H1 (cell line): ENCODE data around the gene CKLF. TPM values are rescaled to one million over a fixed set of nuclear protein-coding genes. Genes with fewer than 3 reads are reported as not detected.

Experiments
- CTCF ChIA-PET: fragments of 300-600 bp; sonication (Branson Sonifier 250); formaldehyde crosslinking; loops from one replicate; lab custom pipeline; 2021; ENCODE audit not compliant: partially characterized antibody; lab: Charles Lee
- POLR2A ChIA-PET: fragments of 300-600 bp; sonication (Branson Sonifier 250); formaldehyde crosslinking; loops from one replicate; lab custom pipeline; 2021; ENCODE audit warnings: inconsistent platforms; ENCODE audit not compliant: partially characterized antibody; lab: Charles Lee
- DNase-seq, 2 experiments: peaks; one replicate each; pipeline versions ENCODE4 v3.0.0 to v3.0.0-alpha.2; 2010 to 2022; ENCODE audit warnings: low spot score in 2 of 2, low read depth in 1 of 2, mixed read lengths in 1 of 2
- FAIRE-seq: peaks from 2 replicates; lab custom pipeline; 2011; peaks lifted over from hg19 to GRCh38; lab: Jason Lieb, UNC
- H2AFZ ChIP-seq: 2 replicates; pipeline ENCODE4 v1.8.1; 2012; ENCODE audit warnings: low read length, inconsistent platforms
- H2AK5ac ChIP-seq: 2 replicates; pipeline ENCODE4 v1.6.1; 2013; ENCODE audit warnings: low read depth, low read length
- H2BK120ac ChIP-seq: replicated peaks from 2 replicates; pipeline ENCODE3; 2013; ENCODE audit warnings: low read depth, low read length, inconsistent platforms
- H2BK12ac ChIP-seq: 2 replicates; pipeline ENCODE4 v1.6.1; 2013; ENCODE audit warnings: low read depth, low read length
- H2BK15ac ChIP-seq: 2 replicates; pipeline ENCODE4 v1.6.1; 2013; ENCODE audit warnings: low read length
- H2BK20ac ChIP-seq: 2 replicates; pipeline ENCODE4 v1.6.1; 2013; ENCODE audit warnings: low read length
- H2BK5ac ChIP-seq: 2 replicates; pipeline ENCODE4 v1.6.1; 2013; ENCODE audit warnings: low read depth, low read length
- H3K14ac ChIP-seq: 2 replicates; pipeline ENCODE4 v1.6.1; 2013; ENCODE audit warnings: inconsistent platforms; ENCODE audit not compliant: insufficient read length
- H3K18ac ChIP-seq: 2 replicates; pipeline ENCODE4 v1.6.1; 2013; ENCODE audit warnings: low read length; ENCODE audit errors: extremely low read depth
- H3K23ac ChIP-seq: 2 replicates; pipeline ENCODE4 v1.6.1; 2013; ENCODE audit warnings: inconsistent platforms; ENCODE audit not compliant: insufficient read length
- H3K23me2 ChIP-seq: 2 replicates; pipeline ENCODE4 v1.6.1; 2013; ENCODE audit warnings: low read depth, low read length
- H3K27ac ChIP-seq: 2 replicates; pipeline ENCODE4 v1.6.1; 2011; ENCODE audit warnings: low read depth, low read length, inconsistent platforms
- H3K27me3 ChIP-seq, 4 experiments: replicated peaks in 1 of 4; 1 replicate in 1 of 4; 2 replicates in 3 of 4; pipeline versions ENCODE4 v1.6.1 to v1.8.1; 2011 to 2013; ENCODE audit warnings: low read length in 3 of 4, mild to moderate bottlenecking in 3 of 4, inconsistent platforms in 2 of 4, mixed read lengths in 2 of 4, moderate library complexity in 1 of 4; ENCODE audit not compliant: control insufficient read depth in 3 of 4, insufficient read depth in 3 of 4; ENCODE audit errors: extremely low read depth in 1 of 4
- H3K36me3 ChIP-seq, 4 experiments: 2 replicates each; pipeline versions ENCODE4 v1.6.1 to v1.8.1; 2011 to 2013; ENCODE audit warnings: mild to moderate bottlenecking in 4 of 4, low read length in 3 of 4, moderate library complexity in 2 of 4, control low read depth in 1 of 4, inconsistent platforms in 1 of 4; ENCODE audit not compliant: insufficient read depth in 4 of 4, control insufficient read depth in 2 of 4
- H3K4ac ChIP-seq: replicated peaks from 2 replicates; pipeline ENCODE3; 2013; ENCODE audit warnings: low read length, low read depth, mixed read lengths, inconsistent platforms; ENCODE audit not compliant: insufficient read length
- H3K4me1 ChIP-seq, 4 experiments: replicated peaks in 1 of 4; 1 replicate in 1 of 4; 2 replicates in 3 of 4; pipeline versions ENCODE4 v1.6.1 to v1.8.1; 2011 to 2013; ENCODE audit warnings: low read length in 3 of 4, inconsistent platforms in 2 of 4, mixed read lengths in 1 of 4; ENCODE audit not compliant: insufficient read depth in 4 of 4, control insufficient read depth in 3 of 4
- H3K4me2 ChIP-seq, 2 experiments: 2 replicates each; pipeline versions ENCODE4 v1.6.1 to v1.8.1; 2011 to 2013; ENCODE audit warnings: low read depth in 2 of 2, low read length in 2 of 2, control low read depth in 1 of 2, inconsistent platforms in 1 of 2, mild to moderate bottlenecking in 1 of 2; ENCODE audit not compliant: insufficient read depth in 1 of 2
- H3K4me3 ChIP-seq, 4 experiments: fragments of 200-600, 300-600 bp in 1 of 4; sonication (generic), shearing (Covaris generic), sonication (Bioruptor Twin) in 1 of 4; 2 replicates each; pipeline versions ENCODE4 v1.5.1 to v1.8.1; 2011 to 2016; ENCODE audit warnings: low read length in 4 of 4, low read depth in 3 of 4, control low read depth in 2 of 4, inconsistent platforms in 2 of 4, mild to moderate bottlenecking in 2 of 4, mixed read lengths in 1 of 4, moderate library complexity in 1 of 4; ENCODE audit not compliant: insufficient read depth in 2 of 4; ENCODE audit errors: extremely low read depth in 1 of 4
- H3K56ac ChIP-seq: replicated peaks from 2 replicates; pipeline ENCODE3; 2013; ENCODE audit warnings: low read depth, mild to moderate bottlenecking, mixed read lengths, low read length, inconsistent platforms; ENCODE audit not compliant: insufficient read length
- H3K79me1 ChIP-seq: 2 replicates; pipeline ENCODE4 v1.6.1; 2013; ENCODE audit warnings: low read depth, low read length, control low read depth
- H3K79me2 ChIP-seq, 2 experiments: 2 replicates each; pipeline versions ENCODE4 v1.6.1 to v1.8.1; 2012 to 2013; ENCODE audit warnings: low read length in 2 of 2, mild to moderate bottlenecking in 2 of 2, inconsistent platforms in 1 of 2; ENCODE audit not compliant: insufficient read depth in 2 of 2, control insufficient read depth in 1 of 2
- H3K9ac ChIP-seq, 4 experiments: replicated peaks in 1 of 4; 1 replicate in 1 of 4; 2 replicates in 3 of 4; pipeline versions ENCODE4 v1.6.1 to v1.8.1; 2011 to 2013; ENCODE audit warnings: low read depth in 3 of 4, low read length in 3 of 4, control low read depth in 2 of 4, mild to moderate bottlenecking in 2 of 4, moderate library complexity in 2 of 4, inconsistent platforms in 1 of 4; ENCODE audit errors: extremely low read depth in 1 of 4
- H3K9me3 ChIP-seq, 2 experiments: 2 replicates each; pipeline versions ENCODE4 v1.6.1 to v1.8.1; 2012 to 2013; ENCODE audit warnings: mild to moderate bottlenecking in 2 of 2, moderate library complexity in 2 of 2, control low read depth in 1 of 2, inconsistent platforms in 1 of 2, low read depth in 1 of 2, low read length in 1 of 2, mixed read lengths in 1 of 2; ENCODE audit not compliant: insufficient read depth in 2 of 2
- H4K20me1 ChIP-seq, 2 experiments: replicated peaks in 1 of 2; 2 replicates each; pipeline versions ENCODE3 to v1.8.1; 2011 to 2013; ENCODE audit warnings: inconsistent platforms in 2 of 2, low read length in 2 of 2, mild to moderate bottlenecking in 1 of 2; ENCODE audit not compliant: insufficient read depth in 2 of 2, control insufficient read depth in 1 of 2
- H4K5ac ChIP-seq: 2 replicates; pipeline ENCODE4 v1.6.1; 2013; ENCODE audit warnings: low read length, low read depth, mixed read lengths, inconsistent platforms; ENCODE audit not compliant: insufficient read length
- H4K8ac ChIP-seq: 2 replicates; pipeline ENCODE4 v1.8.0; 2013; ENCODE audit warnings: mild to moderate bottlenecking, moderate library complexity, low read length, inconsistent platforms; ENCODE audit not compliant: insufficient read depth; ENCODE audit errors: extremely low read depth
- H4K91ac ChIP-seq: replicated peaks from 2 replicates; pipeline ENCODE3; 2013; ENCODE audit warnings: low read length, mixed read lengths, inconsistent platforms; ENCODE audit not compliant: insufficient read length
- KDM5A ChIP-seq: fragments of 200-600 bp; IDR thresholded peaks from 2 replicates; pipeline ENCODE4 v1.7.1; 2012; ENCODE audit warnings: mild to moderate bottlenecking, low read length, inconsistent platforms, mixed read lengths
- SIRT6 ChIP-seq: IDR thresholded peaks from one replicate; pipeline ENCODE4 v1.7.1; 2012; ENCODE audit warnings: low read length, inconsistent platforms
- WGBS, 2 experiments: shearing (Covaris generic) in 1 of 2; methylation state at CpG; one replicate each; pipeline versions ENCODE4 v1.1.6 to v1.1.7; 2013 to 2015; ENCODE audit warnings: low lambda C conversion rate in 2 of 2, mixed read lengths in 2 of 2, inconsistent platforms in 1 of 2, low coverage in 1 of 2, missing lambda C conversion rate in 1 of 2; ENCODE audit not compliant: insufficient replicate concordance in 2 of 2, insufficient coverage in 1 of 2, insufficient read length in 1 of 2; ENCODE audit errors: extremely low coverage in 1 of 2, missing lambda C conversion rate in 1 of 2; 5-methylcytosine and 5-hydroxymethylcytosine counted together
- polyA plus RNA-seq, 7 experiments: library from polyadenylated mRNA; depleted of rRNA in 3 of 7; stranded (reverse) in 5 of 7; unstranded in 2 of 7; fragments of >200 nt in 5 of 7; fragments of 200-250 nt in 2 of 7; gene quantifications; 1 replicate in 5 of 7; 2 replicates in 1 of 7; 4 replicates in 1 of 7; pipeline versions ENCODE4 v1.2.1 to v1.2.3, GENCODE V29; 2011 to 2013; ENCODE audit warnings: missing spikeins in 2 of 7, mixed read lengths in 2 of 7
- total RNA-seq: library from RNA; stranded (reverse); fragmentation: NEBNext Ultra II Directional; extraction: Animal tissue kit (Norgen Biotek cat#: 25700); gene quantifications from 2 replicates; pipeline ENCODE4 v1.2.1, GENCODE V29; 2021
- TF ChIP-seq, protein P1 (sequence below), 3 experiments: IDR thresholded peaks; 1 replicate in 2 of 3; 2 replicates in 1 of 3; pipeline versions ENCODE4 v1.5.1 to v1.6.1; 2011; ENCODE audit warnings: low read length in 3 of 3, mild to moderate bottlenecking in 3 of 3, inconsistent platforms in 2 of 3, low read depth in 1 of 3, moderate library complexity in 1 of 3; ENCODE audit not compliant: insufficient read depth in 1 of 3; ENCODE audit errors: control extremely low read depth in 1 of 3
- TF ChIP-seq, protein P2 (sequence below): IDR thresholded peaks from 2 replicates; pipeline ENCODE4 v1.6.1; 2012; ENCODE audit warnings: inconsistent platforms

Gene CKLF
- total and polyA plus RNA-seq, 2 of the 8 experiments (the other 6 are each of a cell fraction or from before 2014, with no cell fraction given) = 21.1 to 63.5 TPM

DNA sequence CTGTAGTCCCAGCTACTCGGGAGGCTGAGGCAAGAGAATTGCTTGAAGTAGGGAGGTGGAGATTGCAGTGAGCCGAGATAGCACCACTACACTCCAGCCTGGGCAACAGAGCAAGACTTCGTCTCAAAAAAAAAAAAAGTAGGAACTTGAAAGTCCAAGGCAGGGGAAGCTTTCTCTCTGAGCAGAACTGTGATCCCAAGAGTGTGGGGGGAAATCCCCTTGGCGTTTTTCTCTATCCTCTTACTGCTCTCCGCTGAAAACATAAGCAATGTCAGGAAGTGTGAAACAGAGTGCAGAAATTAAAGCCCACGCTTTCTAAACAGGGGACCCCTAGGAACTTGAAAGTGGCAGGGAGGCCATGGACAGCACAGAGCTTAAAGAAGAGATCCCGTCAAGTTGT, 42.4 kb downstream of the CKLF start:
- H3K27me3 ChIP-seq = no peaks in the 10 kb centered on the region
- no peak overlapping the region for H3K14ac ChIP-seq
- no peak overlapping the region for H3K56ac ChIP-seq
- no peaks in the 10 kb centered on the region for H3K23me2 ChIP-seq
- H3K79me1 ChIP-seq = no peaks in the 10 kb centered on the region
- H4K91ac ChIP-seq = no peak overlapping the region
- H2BK120ac ChIP-seq = no peak overlapping the region
- CTCF ChIA-PET = interaction anchor here (1.2 kb wide), 2 partner anchors 9 to 69 kb away, joined by 3 to 4 read pairs; no protein-coding TSS in a partner anchor
- H2AK5ac ChIP-seq = no peak overlapping the region
- no peak overlapping the region for H2BK5ac ChIP-seq
- no peak overlapping the region for H3K4ac ChIP-seq
- FAIRE-seq (no peak), DNase-seq (no peak)
- no peak overlapping the region for H3K4me3 ChIP-seq
- no peak overlapping the region for H3K27ac ChIP-seq
- no peak overlapping the region for H2AFZ ChIP-seq
- POLR2A ChIA-PET = interaction anchor here (1.0 kb wide), 1 partner anchor 9 kb away, joined by 4 read pairs; the partner anchor contains the start of gene CMTM3
- H2BK20ac ChIP-seq = no peak overlapping the region
- H3K4me1 ChIP-seq = no peaks in the 10 kb centered on the region
- WGBS, 2 experiments = 82% methylated on average over 7 of the region's 7 CpGs; no CpG with 5 or more reads in 1 of the 2 experiments
- no peaks in the 10 kb centered on the region for H3K36me3 ChIP-seq
- no peaks in the 10 kb centered on the region for H3K79me2 ChIP-seq
- H3K18ac ChIP-seq = no peak overlapping the region
- no peaks in the 10 kb centered on the region for H4K20me1 ChIP-seq
- no peaks in the 10 kb centered on the region for H3K9me3 ChIP-seq
- TF ChIP-seq KDM5A = no peak
- no peak for TF ChIP-seq SIRT6
- TF ChIP-seq, protein P1, sequence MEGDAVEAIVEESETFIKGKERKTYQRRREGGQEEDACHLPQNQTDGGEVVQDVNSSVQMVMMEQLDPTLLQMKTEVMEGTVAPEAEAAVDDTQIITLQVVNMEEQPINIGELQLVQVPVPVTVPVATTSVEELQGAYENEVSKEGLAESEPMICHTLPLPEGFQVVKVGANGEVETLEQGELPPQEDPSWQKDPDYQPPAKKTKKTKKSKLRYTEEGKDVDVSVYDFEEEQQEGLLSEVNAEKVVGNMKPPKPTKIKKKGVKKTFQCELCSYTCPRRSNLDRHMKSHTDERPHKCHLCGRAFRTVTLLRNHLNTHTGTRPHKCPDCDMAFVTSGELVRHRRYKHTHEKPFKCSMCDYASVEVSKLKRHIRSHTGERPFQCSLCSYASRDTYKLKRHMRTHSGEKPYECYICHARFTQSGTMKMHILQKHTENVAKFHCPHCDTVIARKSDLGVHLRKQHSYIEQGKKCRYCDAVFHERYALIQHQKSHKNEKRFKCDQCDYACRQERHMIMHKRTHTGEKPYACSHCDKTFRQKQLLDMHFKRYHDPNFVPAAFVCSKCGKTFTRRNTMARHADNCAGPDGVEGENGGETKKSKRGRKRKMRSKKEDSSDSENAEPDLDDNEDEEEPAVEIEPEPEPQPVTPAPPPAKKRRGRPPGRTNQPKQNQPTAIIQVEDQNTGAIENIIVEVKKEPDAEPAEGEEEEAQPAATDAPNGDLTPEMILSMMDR (IDR thresholded peaks at IDR 0.05; ENCODE audit: control extremely low read depth in 1 of 3, insufficient read depth in 1 of 3, low read depth in 1 of 3, low read length in 3 of 3) = no peak
- TF ChIP-seq, protein P2, sequence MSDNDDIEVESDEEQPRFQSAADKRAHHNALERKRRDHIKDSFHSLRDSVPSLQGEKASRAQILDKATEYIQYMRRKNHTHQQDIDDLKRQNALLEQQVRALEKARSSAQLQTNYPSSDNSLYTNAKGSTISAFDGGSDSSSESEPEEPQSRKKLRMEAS = no peak
- H2BK15ac ChIP-seq = no peak overlapping the region
- H2BK12ac ChIP-seq = no peak overlapping the region
- no peak overlapping the region for H3K9ac ChIP-seq
- H4K5ac ChIP-seq = no peak overlapping the region
- H3K23ac ChIP-seq = no peak overlapping the region
- H3K4me2 ChIP-seq = no peak overlapping the region
- H4K8ac ChIP-seq = no peak overlapping the region
